ENCODE data around the gene GIMAP2. TPM values are rescaled to one million over a fixed set of nuclear protein-coding genes. Genes with fewer than 3 reads are reported as not detected.
"Not testable (repeated sequence)": the region's sequence is repeated elsewhere in the genome, so short reads cannot be mapped to it uniquely, and the experiment has no call there.

GIMAP2 gene
- total RNA-seq, 1 donor from 2014 or later: not detected

DNA sequence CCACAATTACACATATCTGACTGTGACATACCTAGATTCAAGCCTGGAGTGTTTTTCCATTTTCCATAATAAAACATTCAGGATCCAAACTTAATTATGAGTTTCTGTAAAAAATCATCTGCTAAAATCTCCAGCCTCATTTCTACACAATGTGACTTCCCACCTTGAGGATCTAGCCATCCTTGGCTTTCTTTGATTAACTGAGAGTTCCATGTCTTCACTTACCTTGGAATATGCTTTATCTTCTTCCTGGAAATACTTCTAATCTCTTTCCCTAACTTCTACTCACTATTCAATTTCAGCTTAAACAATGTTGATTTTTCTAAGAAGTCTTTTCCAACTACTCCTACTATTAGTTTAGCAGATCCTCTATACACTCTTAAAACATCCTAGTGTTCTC, 16.5 kb upstream of the GIMAP2 start:
- TF ChIP-seq, protein P1, sequence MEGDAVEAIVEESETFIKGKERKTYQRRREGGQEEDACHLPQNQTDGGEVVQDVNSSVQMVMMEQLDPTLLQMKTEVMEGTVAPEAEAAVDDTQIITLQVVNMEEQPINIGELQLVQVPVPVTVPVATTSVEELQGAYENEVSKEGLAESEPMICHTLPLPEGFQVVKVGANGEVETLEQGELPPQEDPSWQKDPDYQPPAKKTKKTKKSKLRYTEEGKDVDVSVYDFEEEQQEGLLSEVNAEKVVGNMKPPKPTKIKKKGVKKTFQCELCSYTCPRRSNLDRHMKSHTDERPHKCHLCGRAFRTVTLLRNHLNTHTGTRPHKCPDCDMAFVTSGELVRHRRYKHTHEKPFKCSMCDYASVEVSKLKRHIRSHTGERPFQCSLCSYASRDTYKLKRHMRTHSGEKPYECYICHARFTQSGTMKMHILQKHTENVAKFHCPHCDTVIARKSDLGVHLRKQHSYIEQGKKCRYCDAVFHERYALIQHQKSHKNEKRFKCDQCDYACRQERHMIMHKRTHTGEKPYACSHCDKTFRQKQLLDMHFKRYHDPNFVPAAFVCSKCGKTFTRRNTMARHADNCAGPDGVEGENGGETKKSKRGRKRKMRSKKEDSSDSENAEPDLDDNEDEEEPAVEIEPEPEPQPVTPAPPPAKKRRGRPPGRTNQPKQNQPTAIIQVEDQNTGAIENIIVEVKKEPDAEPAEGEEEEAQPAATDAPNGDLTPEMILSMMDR (conservative IDR thresholded peaks at IDR 0.05): no peak
- DNase-seq (ENCODE audit: extremely low spot score, unreplicated experiment): no peak
- no peak overlapping the region for H3K27ac Mint-ChIP-seq
- peaks cover 7% of the 10 kb centered on the region for H3K27me3 Mint-ChIP-seq
- H3K4me3 Mint-ChIP-seq: no peak overlapping the region
- H3K36me3 Mint-ChIP-seq: no peaks in the 10 kb centered on the region
- peaks cover 5% of the 10 kb centered on the region for H3K9me3 Mint-ChIP-seq
- no peaks in the 10 kb centered on the region for H3K4me1 Mint-ChIP-seq (ENCODE audit: unreplicated experiment)

DNA sequence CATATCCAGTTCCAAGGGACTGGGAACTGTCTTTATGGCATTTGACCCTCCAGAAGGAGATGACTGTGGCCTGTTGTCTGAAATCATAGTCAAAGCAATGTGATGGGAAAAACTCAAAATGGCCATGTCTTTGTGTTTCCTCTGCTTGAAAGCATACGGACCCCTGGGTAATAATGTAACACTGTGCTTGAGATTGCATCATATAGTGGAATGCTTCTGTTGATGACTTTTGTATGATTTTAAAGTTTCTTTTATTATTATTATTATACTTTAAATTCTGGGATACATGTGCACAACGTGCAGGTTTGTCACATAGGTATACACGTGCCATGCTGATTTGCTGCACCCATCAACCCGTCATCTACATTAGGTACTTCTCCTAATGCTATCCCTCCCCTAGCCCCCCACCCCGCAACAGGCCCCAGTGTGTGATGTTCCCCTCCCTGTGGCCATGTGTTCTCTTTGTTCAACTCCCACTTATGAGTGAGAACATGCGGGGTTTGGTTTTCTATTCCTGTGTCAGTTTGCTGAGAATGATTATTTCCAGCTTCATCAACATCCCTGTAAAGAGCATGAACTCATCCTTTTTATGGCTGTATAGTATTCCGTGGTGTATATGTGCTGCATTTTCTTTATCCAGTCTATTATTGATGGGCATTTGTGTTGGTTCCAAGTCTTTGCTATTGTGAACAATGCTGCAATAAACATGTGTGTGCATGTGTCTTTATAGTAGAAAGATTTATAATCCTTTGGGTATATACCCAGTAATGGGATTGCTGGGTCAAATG, 13.5 kb upstream of the GIMAP2 start:
- not testable (repeated sequence) for DNase-seq (ENCODE audit: extremely low spot score, unreplicated experiment); H3K4me3 Mint-ChIP-seq; H3K27ac Mint-ChIP-seq; H3K4me1 Mint-ChIP-seq (ENCODE audit: unreplicated experiment); H3K27me3 Mint-ChIP-seq; H3K36me3 Mint-ChIP-seq; H3K9me3 Mint-ChIP-seq

DNA sequence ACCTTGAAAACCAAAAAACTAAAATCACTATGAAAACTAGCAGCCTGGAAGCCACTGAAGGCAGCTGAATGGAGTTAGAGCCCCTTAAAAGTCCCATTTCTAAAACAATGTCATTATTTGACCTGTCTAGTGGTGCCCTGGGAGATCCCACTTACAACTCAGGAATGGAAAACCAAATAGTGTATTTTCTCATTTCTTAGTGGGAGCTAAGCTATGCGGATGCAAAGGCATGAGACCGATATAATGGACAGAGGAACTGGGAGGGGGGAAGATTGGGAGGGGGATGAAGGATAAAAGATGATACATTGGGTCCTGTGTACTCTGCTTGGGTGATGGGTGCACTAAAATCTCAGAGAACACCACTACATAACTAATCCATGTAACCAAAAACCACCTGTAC, 9.8 kb upstream of the GIMAP2 start:
- no peak for DNase-seq (ENCODE audit: extremely low spot score, unreplicated experiment)
- H3K4me1 Mint-ChIP-seq (ENCODE audit: unreplicated experiment): no peaks in the 10 kb centered on the region
- no peaks in the 10 kb centered on the region for H3K27me3 Mint-ChIP-seq
- H3K36me3 Mint-ChIP-seq: no peaks in the 10 kb centered on the region
- no peak overlapping the region for H3K27ac Mint-ChIP-seq
- no peaks in the 10 kb centered on the region for H3K9me3 Mint-ChIP-seq
- TF ChIP-seq, protein P1 (conservative IDR thresholded peaks at IDR 0.05): no peak
- no peak overlapping the region for H3K4me3 Mint-ChIP-seq

DNA sequence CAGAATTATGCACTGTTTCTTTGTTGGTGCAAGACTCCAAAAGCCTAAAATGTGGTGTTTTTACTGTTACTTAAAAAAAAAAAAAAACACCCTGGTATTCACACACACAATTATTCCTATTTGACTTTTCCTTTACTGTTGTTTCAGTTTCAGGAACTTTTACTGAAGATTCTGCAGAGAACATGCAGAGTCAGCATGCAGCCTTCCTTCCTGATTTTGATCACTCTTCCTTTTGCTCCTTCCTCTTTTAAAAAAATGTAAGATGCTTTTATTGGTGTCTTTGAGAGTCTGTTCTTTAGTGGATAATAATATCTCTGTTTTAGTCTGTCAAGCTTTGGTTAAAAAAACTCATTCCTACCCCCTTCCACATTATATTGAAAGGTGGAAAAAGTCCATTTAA, 9.2 kb upstream of the GIMAP2 start:
- H3K9me3 Mint-ChIP-seq; H3K4me1 Mint-ChIP-seq (ENCODE audit: unreplicated experiment); DNase-seq (ENCODE audit: extremely low spot score, unreplicated experiment); H3K36me3 Mint-ChIP-seq; H3K27me3 Mint-ChIP-seq; H3K27ac Mint-ChIP-seq; H3K4me3 Mint-ChIP-seq: not testable (repeated sequence)

DNA sequence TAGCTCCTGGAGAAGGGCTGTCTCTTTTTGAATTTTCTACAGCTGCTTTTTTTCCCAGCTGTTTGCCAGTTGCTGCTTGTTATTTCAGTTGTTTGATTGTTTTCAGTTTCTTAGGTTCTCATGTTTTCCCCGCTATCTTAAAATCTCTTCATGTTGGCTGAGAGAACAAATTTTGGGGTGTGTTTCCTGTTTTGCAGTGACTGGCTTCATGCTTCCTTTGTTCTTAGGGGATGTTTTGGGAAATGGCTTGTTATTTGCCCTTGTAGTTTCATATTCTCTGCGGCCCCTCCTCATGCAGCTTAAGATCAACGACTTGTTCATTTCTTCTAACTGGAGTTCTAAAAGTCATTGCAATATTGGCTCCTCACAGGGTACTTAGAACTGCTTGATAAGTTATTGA, 8.7 kb upstream of the GIMAP2 start:
- H3K27me3 Mint-ChIP-seq; H3K27ac Mint-ChIP-seq; H3K9me3 Mint-ChIP-seq; H3K4me1 Mint-ChIP-seq (ENCODE audit: unreplicated experiment); DNase-seq (ENCODE audit: extremely low spot score, unreplicated experiment); H3K36me3 Mint-ChIP-seq; H3K4me3 Mint-ChIP-seq: not testable (repeated sequence)

DNA sequence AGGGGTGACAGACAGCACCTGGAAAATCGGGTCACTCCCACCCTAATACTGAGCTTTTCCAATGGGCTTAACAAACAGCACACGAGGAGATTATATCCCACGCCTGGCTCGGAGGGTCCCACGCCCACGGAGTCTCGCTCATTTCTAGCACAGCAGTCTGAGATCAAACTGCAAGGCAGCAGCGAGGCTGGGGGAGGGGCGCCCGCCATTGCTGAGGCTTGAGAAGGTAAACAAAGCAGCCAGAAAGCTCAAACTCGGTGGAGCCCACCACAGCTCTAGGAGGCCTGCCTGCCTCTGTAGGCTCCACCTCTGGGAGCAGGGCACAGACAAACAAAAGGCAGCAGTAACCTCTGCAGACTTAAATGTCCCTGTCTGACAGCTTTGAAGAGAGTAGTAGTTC, 6.9 kb upstream of the GIMAP2 start:
- not testable (repeated sequence) for H3K9me3 Mint-ChIP-seq; H3K27ac Mint-ChIP-seq; H3K36me3 Mint-ChIP-seq; DNase-seq (ENCODE audit: extremely low spot score, unreplicated experiment); H3K4me1 Mint-ChIP-seq (ENCODE audit: unreplicated experiment); H3K4me3 Mint-ChIP-seq; H3K27me3 Mint-ChIP-seq

DNA sequence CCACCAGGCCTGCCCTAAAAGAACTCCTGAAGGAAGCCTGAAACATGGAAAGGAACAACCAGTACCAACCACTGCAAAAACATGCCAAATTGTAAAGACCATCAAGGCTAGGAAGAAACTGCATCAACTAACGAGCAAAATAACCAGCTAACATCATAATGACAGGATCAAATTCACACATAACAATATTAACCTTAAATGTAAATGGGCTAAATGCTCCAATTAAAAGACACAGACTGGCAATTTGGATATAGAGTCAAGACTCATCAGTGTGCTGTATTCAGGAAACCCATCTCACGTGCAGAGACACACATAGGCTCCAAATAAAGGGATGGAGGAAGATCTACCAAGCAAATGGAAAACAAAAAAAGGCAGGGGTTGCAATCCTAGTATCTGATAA, 5.1 kb upstream of the GIMAP2 start:
- not testable (repeated sequence) for H3K27ac Mint-ChIP-seq; H3K4me1 Mint-ChIP-seq (ENCODE audit: unreplicated experiment); H3K36me3 Mint-ChIP-seq; H3K27me3 Mint-ChIP-seq; H3K9me3 Mint-ChIP-seq; DNase-seq (ENCODE audit: extremely low spot score, unreplicated experiment); H3K4me3 Mint-ChIP-seq

DNA sequence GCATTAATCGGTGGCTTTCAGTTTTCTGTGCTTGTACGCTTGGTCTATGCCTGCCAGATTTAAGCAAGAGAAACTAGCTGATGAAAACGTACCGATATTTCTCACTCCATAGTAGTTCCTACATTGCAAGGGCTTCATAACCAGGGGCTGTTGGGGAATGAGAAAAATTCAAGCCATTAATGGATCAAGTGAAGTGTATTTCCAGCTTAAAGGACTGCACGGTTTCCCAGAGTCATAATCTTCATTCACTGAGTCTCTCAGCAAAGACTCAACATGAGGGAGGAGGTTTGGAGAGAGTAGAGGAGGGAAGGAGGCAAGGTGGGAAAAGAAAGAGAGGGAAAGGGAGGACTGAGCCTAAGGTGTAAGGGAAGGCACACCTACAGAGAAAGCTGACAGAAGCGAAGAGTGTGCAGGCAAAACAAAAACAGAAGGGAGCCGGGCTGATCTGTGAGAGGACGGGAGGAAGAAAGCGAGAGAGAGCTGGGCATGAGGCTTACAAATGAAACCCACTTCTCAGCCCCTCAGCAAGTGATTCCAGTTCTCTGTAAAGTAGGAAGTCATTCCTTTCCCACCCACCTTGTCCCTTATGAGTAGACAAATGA, 625 bp downstream of the GIMAP2 start:
- TF ChIP-seq, protein P1 (conservative IDR thresholded peaks at IDR 0.05): no peak
- Mint-ChIP-seq H3K4me1 (ENCODE audit: unreplicated experiment) (no peaks in the 10 kb centered on the region), H3K36me3 (no peaks in the 10 kb centered on the region), H3K9me3 (no peaks in the 10 kb centered on the region), H3K27ac (no peak overlapping the region), H3K27me3 (peaks cover 16% of the 10 kb centered on the region), H3K4me3 (no peak overlapping the region)
- DNase-seq (ENCODE audit: extremely low spot score, unreplicated experiment): no peak
